ENCODE measurements around the gene MEIS2. TPM values are rescaled to one million over a fixed set of nuclear protein-coding genes. Genes with fewer than 3 reads are reported as not detected.
A peak's percentile ranks its signal among the peaks of the same experiment; 100 is the strongest.

Gene MEIS2
- total and polyA plus RNA-seq, 12 donors, result 21.1 to 64.5 (median 48.5) TPM

GRCh38 chr15:36912311-36912712 is 188.0 kb downstream of the MEIS2 start:
- intact Hi-C loops (cut with DNase I), result no loop called here
- 69 to 70% methylated on average over 2 of the region's 2 CpGs for WGBS, 2 donors

GRCh38 chr15:36911322-36911944 is 188.9 kb downstream of the MEIS2 start:
- Histone ChIP-seq H3K9me3 (no peaks in the 10 kb centered on the region), H3K27ac (no peak overlapping the region), H3K27me3 (no peaks in the 10 kb centered on the region), H3K36me3 (no peaks in the 10 kb centered on the region), H3K4me3 (no peak overlapping the region), H3K4me1 (peaks cover 0 to 45% (median 25%) of the 10 kb centered on the region in 9 donors)
- ATAC-seq (peak in 1 of 8 donors; percentile 52), DNase-seq (no peak)
- WGBS, 2 donors, result 71 to 80% methylated on average over 5 of the region's 5 CpGs
- TF ChIP-seq CTCF (IDR thresholded peaks at IDR 0.05), result no peak
- intact Hi-C loops (cut with DNase I), result no loop called here

More at GRCh38 chr15:36912311-36912712, 188.0 kb downstream of the MEIS2 start:
- no peak for TF ChIP-seq CTCF (IDR thresholded peaks at IDR 0.05)
- peaks cover 0 to 45% (median 25%) of the 10 kb centered on the region in 9 donors for H3K4me1 ChIP-seq
- ATAC-seq, result no peak
- no peaks in the 10 kb centered on the region for H3K36me3 ChIP-seq
- no peak for DNase-seq
- no peaks in the 10 kb centered on the region for H3K27me3 ChIP-seq
- H3K9me3 ChIP-seq, result no peaks in the 10 kb centered on the region
- H3K4me3 ChIP-seq, result no peak overlapping the region
- H3K27ac ChIP-seq, result no peak overlapping the region

GRCh38 chr15:36908991-36909390 is 191.4 kb downstream of the MEIS2 start:
- intact Hi-C loops (cut with DNase I), result no loop called here
- no peaks in the 10 kb centered on the region for H3K27me3 ChIP-seq
- H3K9me3 ChIP-seq, result no peaks in the 10 kb centered on the region
- H3K27ac ChIP-seq, result no peak overlapping the region
- H3K4me1 ChIP-seq, result peaks cover 2 to 49% (median 23%) of the 10 kb centered on the region in 9 donors
- ATAC-seq, result no peak
- WGBS, 2 donors, result 73 to 79% methylated on average over 4 of the region's 4 CpGs
- no peak overlapping the region for H3K4me3 ChIP-seq
- no peak for DNase-seq
- H3K36me3 ChIP-seq, result no peaks in the 10 kb centered on the region
- TF ChIP-seq CTCF (IDR thresholded peaks at IDR 0.05), result no peak

DNA sequence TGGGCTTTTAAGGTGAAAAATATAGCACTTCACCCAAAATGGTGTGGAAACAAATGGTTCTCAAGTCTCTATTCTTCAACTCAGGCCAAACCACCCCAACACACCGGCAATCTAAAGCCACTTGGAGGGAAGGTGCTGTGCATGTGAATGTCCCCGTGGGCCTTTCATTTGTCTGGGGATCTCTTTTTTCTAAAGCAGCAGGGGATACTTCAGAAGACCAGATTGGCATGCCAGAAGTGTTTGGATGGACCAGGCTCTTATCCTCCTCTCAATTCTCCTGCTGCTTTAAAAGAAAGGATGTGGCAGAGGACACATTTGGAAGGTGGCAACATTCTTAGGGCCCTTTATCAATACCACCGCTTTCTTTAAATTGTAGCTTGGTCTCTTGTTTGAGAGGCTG is 193.1 kb downstream of the MEIS2 start:
- intact Hi-C loops (cut with DNase I), result no loop called here

More for the DNA sequence above, 193.1 kb downstream of the MEIS2 start:
- H3K27me3 ChIP-seq, result no peaks in the 10 kb centered on the region
- no peak for TF ChIP-seq CTCF (IDR thresholded peaks at IDR 0.05)
- no peak overlapping the region for H3K4me3 ChIP-seq
- peaks cover 2 to 44% (median 21%) of the 10 kb centered on the region in 9 donors for H3K4me1 ChIP-seq
- H3K9me3 ChIP-seq, result no peaks in the 10 kb centered on the region
- H3K27ac ChIP-seq, result no peak overlapping the region
- 62 to 68% methylated on average over 3 of the region's 3 CpGs for WGBS, 2 donors
- H3K36me3 ChIP-seq, result no peaks in the 10 kb centered on the region
- no peak for ATAC-seq
- DNase-seq, result no peak

All from heart right ventricle (tissue), 16 donors.